ENCODE data around the gene ZNF530.

The ZNF530 gene

DNA sequence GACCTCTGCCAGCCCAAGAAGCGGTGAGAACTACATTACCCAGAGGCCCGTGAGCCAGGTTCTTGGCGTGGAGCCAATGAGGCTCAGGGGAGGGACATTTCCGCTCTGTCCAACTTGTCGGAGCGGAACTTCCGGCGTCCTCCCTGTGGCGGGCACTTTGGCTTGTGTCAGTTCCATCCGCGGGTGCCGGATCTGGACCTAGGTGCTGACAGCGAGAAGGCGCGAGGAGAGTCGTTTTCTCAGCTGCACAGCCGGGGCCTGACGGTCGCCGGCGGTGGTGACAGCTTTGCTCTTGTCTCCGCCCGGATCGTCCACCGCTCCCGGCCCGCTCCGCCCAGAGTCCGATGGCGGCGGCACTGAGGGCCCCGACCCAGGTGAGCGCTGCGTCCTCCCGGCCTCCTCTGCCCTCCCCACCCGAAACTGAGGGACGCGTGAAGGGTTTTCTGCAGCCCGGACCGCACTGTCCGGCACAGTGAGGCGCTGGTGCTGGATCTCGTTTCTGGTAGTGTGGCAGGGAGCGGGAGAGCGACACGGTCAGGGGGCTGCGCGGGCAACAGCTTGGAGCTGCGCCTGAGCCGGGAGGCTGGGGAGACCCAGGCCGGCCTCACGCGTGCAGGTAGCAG is at the start of gene ZNF530:
ZNF530 (plus strand) TSS at position 125 of the 623 bp plus-strand sequence. CDS start 4,461 bp downstream, outside the sequence.
- peak; percentile 97 for DNase-seq

- no peak for DNase-seq
These were observed 47.3 kb upstream of the ZNF530 start for GRCh38 chr19:57552432-57552831.

GRCh38 chr19:57557659-57558058 is 42.0 kb upstream of the ZNF530 start:
- no peak for DNase-seq

DNA sequence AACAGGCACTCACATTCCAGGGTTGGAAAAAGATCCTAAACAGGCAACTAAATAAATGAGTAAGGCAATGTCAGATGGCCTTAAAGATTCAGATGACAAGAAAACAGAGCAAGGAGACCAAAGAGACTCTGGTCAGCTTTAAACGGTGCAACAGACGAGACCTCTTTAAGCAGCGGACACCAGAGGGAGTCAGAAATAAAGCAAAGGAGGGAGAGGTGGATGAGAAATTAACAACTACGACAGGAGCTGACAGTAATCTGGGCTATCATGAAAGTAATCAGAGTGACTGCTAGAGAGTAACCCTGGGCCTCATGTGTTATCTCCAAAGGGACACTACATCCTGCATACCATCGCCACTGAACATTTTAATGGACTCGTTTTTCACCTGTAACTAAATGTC is 41.2 kb upstream of the ZNF530 start:
- DNase-seq = peak; percentile 24

DNA sequence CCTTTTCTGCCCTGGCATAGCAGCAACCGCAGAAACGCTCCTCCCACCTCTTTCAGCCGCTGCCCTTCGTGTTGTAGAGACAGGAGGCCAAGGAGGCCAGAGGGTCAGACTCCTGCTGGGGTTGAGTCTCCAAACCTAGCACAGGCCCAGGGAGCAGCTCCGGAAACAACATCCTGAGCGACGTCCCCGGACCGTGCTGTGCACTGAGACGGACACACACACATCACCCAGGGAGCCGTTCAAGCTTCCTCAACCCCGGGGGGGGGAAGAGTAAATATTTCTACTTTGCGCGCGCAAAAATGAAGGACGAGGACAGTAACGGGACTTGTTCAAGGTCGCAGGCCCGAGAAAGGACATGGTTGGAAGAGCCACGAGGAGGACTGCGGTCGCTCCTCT is 40.7 kb upstream of the ZNF530 start:
- DNase-seq = peak; percentile 41

DNA sequence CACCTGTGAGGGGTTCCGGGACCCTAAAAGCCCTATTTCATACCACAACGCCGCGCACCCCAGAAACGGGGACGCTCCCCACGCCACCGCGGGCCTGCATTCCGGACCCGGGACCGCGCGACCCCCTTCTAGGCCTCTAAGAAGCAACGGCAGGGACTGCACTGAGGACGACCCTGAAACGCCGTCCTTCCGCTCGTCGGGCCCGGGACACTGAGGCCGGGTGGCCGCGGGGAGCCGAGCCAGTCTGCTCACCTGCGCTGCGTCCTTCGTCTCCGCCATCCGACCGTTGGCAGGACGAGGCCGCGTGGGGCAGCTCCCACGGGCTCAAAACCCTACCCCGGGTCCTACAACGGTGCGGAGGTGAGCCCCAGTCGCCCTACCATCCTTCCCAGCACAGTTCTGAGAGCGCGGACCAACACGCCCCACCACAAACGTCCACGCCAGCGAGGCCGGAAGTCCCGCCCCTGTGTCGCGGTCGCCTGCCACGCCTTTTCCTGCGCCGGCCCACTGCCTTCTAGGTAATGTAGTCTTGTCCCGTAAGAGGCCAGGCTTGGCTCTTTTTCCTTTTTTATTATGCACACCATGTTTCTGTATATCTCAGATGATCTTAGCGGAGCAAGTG is 40.2 kb upstream of the ZNF530 start, which contains the start of gene ZNF550:
ZNF550 (minus strand) TSS at position 460 of the 622 bp plus-strand sequence; CDS start at position 279, 181 bp downstream.
- peak; percentile 93 for DNase-seq

GRCh38 chr19:57560049-57560491 is 39.6 kb upstream of the ZNF530 start:
- DNase-seq = peak; percentile 34

DNA sequence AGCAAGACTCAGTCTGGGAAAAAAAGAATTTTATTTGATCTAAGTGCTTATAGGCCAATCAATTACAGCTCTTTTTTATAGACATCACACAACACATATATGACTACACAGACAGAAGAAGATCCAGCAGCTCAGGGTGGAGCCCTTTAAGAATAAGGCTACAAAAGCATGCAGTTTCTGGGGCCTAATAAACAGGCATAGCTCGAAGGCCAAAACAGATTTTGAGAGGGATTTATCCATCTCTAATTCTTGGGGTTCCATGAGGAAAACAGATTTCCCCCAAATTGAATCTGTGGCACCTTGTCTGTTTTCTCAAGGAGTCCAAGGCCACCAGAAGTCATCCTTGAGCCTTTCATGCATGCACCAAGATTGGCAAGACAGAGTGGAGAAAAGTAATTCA is 36.1 kb upstream of the ZNF530 start:
- DNase-seq = no peak

- no peak for DNase-seq
These were observed 33.1 kb upstream of the ZNF530 start for GRCh38 chr19:57566396-57567265.

DNA sequence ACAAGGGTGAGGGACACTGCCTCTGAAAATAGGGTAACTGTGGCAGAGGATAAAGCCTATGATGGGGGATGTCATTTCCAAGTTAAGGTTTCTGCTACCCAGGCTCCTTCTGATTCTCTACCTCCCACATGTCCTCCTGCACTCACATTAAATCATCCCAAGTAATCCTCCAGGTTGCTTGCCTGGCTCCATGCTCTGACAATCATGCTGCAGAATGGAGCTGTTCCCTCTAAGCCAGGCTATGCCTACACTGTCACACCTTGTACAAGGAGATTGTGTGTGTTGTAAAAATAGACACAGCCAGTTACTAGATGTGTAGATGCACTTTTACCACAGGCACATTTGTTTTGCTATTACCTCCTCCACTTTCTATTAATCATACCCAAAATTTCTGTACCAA is 29.0 kb upstream of the ZNF530 start:
- DNase-seq = no peak

DNA sequence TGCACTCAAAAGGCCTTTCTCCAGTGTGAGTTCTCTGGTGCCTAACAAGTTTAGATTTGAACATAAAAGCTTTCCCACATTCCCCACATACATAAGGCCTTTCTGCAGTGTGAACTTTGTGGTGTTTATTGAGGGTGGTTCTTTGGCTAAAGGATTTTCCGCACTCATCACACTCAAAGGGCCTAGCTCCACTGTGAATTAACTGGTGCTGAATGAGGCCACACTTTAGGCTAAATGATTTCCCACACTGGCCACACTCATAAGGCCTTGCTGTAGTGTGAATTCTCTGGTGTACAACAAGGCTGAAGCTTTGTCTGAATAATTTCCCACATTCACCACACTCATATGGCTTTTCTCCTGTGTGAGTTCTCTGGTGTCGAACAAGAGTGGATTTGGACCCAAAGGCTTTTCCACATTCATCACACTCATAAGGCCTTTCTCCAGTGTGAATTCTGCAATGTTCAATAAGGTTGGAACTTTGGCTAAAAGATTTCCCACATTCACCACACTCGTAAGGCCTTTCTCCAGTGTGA is 27.2 kb upstream of the ZNF530 start:
- DNase-seq = no peak

DNA sequence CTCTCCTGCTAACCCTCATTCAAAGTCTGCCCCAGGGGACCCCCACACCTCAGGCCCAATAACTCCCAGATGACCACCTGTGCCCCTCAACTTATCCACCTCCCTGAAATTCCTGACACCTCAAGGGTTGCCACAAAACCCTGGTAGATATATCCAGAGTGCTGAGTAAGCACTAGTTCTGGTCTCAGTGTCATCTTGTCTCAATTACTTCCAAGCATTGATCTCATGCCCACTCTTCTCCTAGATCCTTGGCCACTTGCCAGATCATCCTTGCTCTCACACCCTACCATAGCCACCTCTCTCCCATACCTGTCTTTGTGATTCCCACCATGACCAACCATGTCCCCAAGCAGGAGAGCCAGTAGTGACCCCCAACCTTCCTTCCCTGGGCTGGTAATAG is 23.0 kb upstream of the ZNF530 start:
- DNase-seq = no peak

GRCh38 chr19:57578487-57579205 is 21.0 kb upstream of the ZNF530 start, which contains the start of gene ZNF416:
TSS of gene ZNF416 (minus strand) at chr19:57578911. CDS start at chr19:57578704, 207 bp downstream.
- DNase-seq = peak; percentile 100

GRCh38 chr19:57583104-57583520 is 16.6 kb upstream of the ZNF530 start:
- no peak for DNase-seq

DNA sequence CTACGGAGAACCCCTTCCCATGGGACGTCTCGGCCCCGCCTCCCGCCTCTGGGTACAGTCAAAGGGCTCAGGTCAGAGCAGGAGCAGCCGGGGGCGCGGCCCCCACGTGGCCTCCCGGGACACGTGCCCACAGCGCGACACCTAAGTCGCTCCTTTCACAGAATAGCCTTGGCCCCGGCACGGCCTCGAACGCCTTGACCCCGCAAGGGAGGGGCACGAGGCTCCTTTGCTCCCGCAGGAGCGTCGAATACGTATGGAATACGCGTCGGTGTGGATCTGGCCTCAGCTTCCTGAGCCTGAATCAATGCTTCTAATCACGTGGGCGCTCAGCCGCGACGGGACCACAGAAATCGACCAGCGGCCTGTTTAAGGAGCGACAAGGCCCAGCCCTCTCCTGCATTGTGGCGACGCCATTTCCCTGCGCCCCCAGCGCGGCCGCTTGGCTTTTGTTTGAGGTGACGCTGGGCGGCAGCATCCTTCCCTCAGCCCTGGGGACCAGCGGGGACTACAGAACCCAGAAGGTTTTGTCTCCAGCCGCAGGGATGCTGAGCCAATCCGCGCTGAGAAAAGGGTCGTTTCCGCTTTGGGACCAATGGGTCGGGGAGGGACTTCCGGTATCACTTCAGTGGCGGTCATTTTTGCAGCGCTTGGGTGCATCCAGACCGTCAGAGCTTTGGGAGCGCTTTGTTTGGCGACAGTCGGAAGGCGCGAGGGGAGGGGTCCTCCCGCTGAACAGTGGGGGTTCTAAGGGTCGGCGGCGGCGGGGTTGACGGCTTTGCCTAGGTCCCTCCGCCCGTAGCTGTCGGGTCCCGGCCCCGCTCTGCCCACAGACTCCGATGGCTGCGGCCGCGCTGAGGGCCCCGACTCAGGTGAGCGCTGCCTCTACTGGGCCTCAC is 15.9 kb upstream of the ZNF530 start, which contains the start of gene ZIK1:
ZIK1 (plus strand) TSS at position 625 of the 896 bp plus-strand sequence; CDS start at position 837, 212 bp downstream.
- DNase-seq = peak; percentile 99

- no peak for DNase-seq
These were observed 12.2 kb upstream of the ZNF530 start for GRCh38 chr19:57587529-57587928.

GRCh38 chr19:57599377-57599760 is 316 bp upstream of the ZNF530 start:
- no peak for DNase-seq

DNA sequence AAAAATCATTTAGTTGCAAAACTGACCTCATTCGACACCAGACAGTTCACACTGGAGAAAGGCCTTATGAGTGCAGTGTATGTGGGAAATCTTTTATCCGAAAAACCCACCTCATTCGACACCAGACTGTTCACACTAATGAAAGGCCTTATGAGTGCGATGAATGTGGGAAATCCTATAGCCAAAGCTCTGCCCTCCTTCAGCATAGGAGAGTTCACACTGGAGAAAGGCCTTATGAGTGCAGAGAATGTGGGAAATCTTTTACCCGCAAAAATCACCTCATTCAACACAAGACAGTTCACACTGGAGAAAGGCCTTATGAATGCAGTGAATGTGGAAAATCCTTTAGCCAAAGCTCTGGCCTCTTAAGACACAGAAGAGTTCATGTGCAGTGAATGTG is 7.2 kb downstream of the ZNF530 start:
- no peak for DNase-seq

GRCh38 chr19:57611113-57611512 is 11.4 kb downstream of the ZNF530 start:
- no peak for DNase-seq

- DNase-seq = peak; percentile 97
These were observed 14.5 kb downstream of the ZNF530 start, which contains the start of gene ZNF134 for GRCh38 chr19:57613941-57614743. TSS of gene ZNF134 (plus strand) at chr19:57614242. CDS start at chr19:57619469, 5,227 bp downstream.
